Esophagus squamous epithelium (tissue), 5 donors: ENCODE measurements around the gene UBE2V1. TPM values are rescaled to one million over a fixed set of nuclear protein-coding genes. Genes with fewer than 3 reads are reported as not detected.

ENCODE experiments used
- DNase-seq: peaks from one replicate; lab custom pipeline; 2025; lab: John Stamatoyannopoulos, UW
- H3K27ac ChIP-seq, 4 donors: fragments of 200-600 bp; sonication (generic); one replicate each; pipeline ENCODE4 v1.5.1; 2016 to 2019; ENCODE audit warnings: mild to moderate bottlenecking in 1 of 4
- H3K27me3 ChIP-seq, 4 donors: fragments of 200-600 bp; sonication (generic); 1 replicate in 3 of 4; 2 replicates in 1 of 4; pipeline versions ENCODE4 v1.5.1 to v1.6.0; 2017 to 2021; ENCODE audit warnings: antibody characterized with exemption in 1 of 4
- H3K36me3 ChIP-seq, 3 donors: fragments of 200-600 bp; sonication (generic); one replicate each; pipeline ENCODE4 v1.5.1; 2016 to 2019
- H3K4me1 ChIP-seq, 3 donors: fragments of 200-600 bp; sonication (generic); one replicate each; pipeline ENCODE4 v1.5.1; 2017 to 2019
- H3K4me3 ChIP-seq, 4 donors: fragments of 200-600 bp; sonication (generic); 1 replicate in 3 of 4; 2 replicates in 1 of 4; pipeline ENCODE4 v1.5.1; 2016 to 2019; ENCODE audit warnings: mild to moderate bottlenecking in 2 of 4, moderate library complexity in 1 of 4
- H3K9me3 ChIP-seq, 3 donors: fragments of 200-600 bp; sonication (generic); one replicate each; pipeline ENCODE4 v1.5.1; 2016 to 2019
- POLR2A ChIP-seq, 4 donors: fragments of 450-650 bp; IDR thresholded peaks; one replicate each; pipeline ENCODE4 v1.6.1; 2017; ENCODE audit warnings: antibody characterized with exemption in 4 of 4, mild to moderate bottlenecking in 4 of 4, moderate library complexity in 3 of 4
- WGBS, 2 donors: methylation state at CpG; one replicate each; pipeline ENCODE4 v1.1.5; 2018; 5-methylcytosine and 5-hydroxymethylcytosine counted together
- intact Hi-C: fragments of 100-400 bp; cut with DNase I; formaldehyde crosslinking; loops from one replicate; pipeline ENCODE4 v1.15.0; 2022
- total RNA-seq, 4 donors: library from RNA; depleted of rRNA; stranded (reverse); fragments of >200 nt; gene quantifications; one replicate each; pipeline ENCODE4 v1.1.0, GENCODE V29; 2016
- TF ChIP-seq, protein P1 (sequence below), 6 experiments: fragments of 450-650 bp in 4 of 6; fragments of 200-600 bp in 2 of 6; sonication (generic) in 2 of 6; IDR thresholded peaks; one replicate each; pipeline ENCODE4 v1.5.1; 2016 to 2019; ENCODE audit warnings: antibody characterized with exemption in 6 of 6, mild to moderate bottlenecking in 4 of 6, moderate library complexity in 4 of 6
- donor health status: DM: yes; HTN: yes; CAD: no.

The UBE2V1 gene
- total RNA-seq, 4 donors from 2014 or later: 44.4 to 80.7 (median 63.4) TPM

DNA sequence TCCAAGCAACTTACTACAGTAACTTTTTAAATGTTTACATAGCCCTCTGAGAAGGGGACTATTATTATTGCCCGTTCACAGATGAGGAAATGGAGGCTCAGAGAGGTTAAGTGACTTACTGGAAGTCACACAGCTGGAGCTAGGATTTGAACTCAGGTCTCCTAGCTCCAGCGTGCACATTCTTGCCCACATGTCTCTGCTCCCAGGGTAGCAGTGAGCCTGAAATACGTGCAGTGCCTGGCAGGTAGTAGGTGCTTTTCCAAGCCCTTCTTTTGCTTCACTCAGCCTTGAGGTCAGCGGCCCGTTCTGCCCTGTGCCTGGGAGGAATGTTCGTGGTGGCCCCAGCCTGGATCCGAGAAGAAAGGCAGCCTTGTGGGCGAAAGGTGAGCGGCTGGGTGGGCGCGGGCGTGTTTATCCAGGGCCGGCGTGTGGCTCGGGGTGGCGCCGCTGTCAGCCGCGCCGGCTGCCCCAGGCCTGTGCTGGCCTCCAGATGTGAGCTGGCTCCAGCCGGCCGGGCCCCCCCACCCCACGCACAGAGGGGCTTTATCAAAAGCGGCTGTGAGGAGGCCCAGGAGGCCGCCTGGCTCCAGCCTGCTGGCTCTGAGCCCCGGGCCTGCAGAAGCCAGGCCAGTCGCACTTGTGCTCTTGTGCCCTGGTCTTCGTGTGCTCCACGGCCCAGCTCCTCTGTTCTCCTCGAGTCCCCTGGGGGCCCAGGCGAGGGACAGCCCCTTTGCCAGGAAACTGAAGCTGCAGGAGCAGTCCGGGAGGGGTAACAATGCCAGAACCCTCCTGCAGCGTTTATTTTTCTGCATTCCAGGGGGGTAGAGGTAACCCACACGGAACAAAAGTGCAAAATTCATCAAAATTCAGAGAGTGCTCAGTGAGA, 58.1 kb downstream of the UBE2V1 start:
- Histone ChIP-seq H3K4me1 (peaks cover 3 to 27% (median 9%) of the 10 kb centered on the region in 3 donors), H3K4me3 (no peak overlapping the region), H3K9me3 (no peaks in the 10 kb centered on the region), H3K36me3 (no peaks in the 10 kb centered on the region), H3K27me3 (peaks cover 0 to 25% (median 0%) of the 10 kb centered on the region in 4 donors), H3K27ac (peak overlapping the region in 1 of 4 donors; percentile 23)
- WGBS, 2 donors: 51% methylated on average over 6 to 8 of the region's 34 CpGs
- intact Hi-C loops: no loop called here
- TF ChIP-seq, protein P1, sequence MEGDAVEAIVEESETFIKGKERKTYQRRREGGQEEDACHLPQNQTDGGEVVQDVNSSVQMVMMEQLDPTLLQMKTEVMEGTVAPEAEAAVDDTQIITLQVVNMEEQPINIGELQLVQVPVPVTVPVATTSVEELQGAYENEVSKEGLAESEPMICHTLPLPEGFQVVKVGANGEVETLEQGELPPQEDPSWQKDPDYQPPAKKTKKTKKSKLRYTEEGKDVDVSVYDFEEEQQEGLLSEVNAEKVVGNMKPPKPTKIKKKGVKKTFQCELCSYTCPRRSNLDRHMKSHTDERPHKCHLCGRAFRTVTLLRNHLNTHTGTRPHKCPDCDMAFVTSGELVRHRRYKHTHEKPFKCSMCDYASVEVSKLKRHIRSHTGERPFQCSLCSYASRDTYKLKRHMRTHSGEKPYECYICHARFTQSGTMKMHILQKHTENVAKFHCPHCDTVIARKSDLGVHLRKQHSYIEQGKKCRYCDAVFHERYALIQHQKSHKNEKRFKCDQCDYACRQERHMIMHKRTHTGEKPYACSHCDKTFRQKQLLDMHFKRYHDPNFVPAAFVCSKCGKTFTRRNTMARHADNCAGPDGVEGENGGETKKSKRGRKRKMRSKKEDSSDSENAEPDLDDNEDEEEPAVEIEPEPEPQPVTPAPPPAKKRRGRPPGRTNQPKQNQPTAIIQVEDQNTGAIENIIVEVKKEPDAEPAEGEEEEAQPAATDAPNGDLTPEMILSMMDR (IDR thresholded peaks at IDR 0.05): no peak
- no peak for TF ChIP-seq POLR2A (IDR thresholded peaks at IDR 0.05)
- no peak for DNase-seq

DNA sequence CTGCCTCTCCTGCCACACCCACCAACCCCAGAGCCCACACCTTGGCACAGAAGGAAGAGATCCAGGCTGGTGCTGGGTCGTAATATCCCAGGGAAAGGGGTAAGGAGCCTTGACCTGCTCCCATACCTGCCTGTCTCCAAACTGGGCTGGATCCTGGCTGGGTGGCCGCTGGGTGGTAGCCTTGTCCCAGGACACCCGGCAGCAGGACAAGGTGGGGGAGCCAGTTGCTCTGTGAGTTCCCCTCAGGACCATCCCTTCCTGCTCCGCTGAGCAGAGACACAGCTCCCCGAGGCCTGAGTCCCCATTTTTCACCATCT, 58.8 kb downstream of the UBE2V1 start:
- Histone ChIP-seq H3K27me3 (peaks cover 0 to 25% (median 0%) of the 10 kb centered on the region in 4 donors), H3K27ac (no peak overlapping the region), H3K4me1 (peaks cover 3 to 27% (median 9%) of the 10 kb centered on the region in 3 donors), H3K36me3 (no peaks in the 10 kb centered on the region), H3K4me3 (no peak overlapping the region), H3K9me3 (no peaks in the 10 kb centered on the region)
- intact Hi-C loops: no loop called here
- TF ChIP-seq, protein P1 (IDR thresholded peaks at IDR 0.05): no peak
- TF ChIP-seq POLR2A (IDR thresholded peaks at IDR 0.05): no peak
- 14 to 75% methylated on average over 2 of the region's 5 CpGs for WGBS, 2 donors
- DNase-seq: no peak

- peaks cover 3 to 28% (median 10%) of the 10 kb centered on the region in 3 donors for H3K4me1 ChIP-seq
- H3K9me3 ChIP-seq: no peaks in the 10 kb centered on the region
- H3K27me3 ChIP-seq: peaks cover 0 to 25% (median 0%) of the 10 kb centered on the region in 4 donors
- TF ChIP-seq POLR2A (IDR thresholded peaks at IDR 0.05): no peak
- TF ChIP-seq, protein P1 (IDR thresholded peaks at IDR 0.05): no peak
- intact Hi-C loops: no loop called here
- H3K36me3 ChIP-seq: no peaks in the 10 kb centered on the region
- DNase-seq: no peak
- no peak overlapping the region for H3K4me3 ChIP-seq
- 64 to 69% methylated on average over 14 to 15 of the region's 19 CpGs for WGBS, 2 donors
- no peak overlapping the region for H3K27ac ChIP-seq
Measured at GRCh38 chr20:50053362-50054230, 59.4 kb downstream of the UBE2V1 start.

- H3K27me3 ChIP-seq: peaks cover 0 to 33% (median 0%) of the 10 kb centered on the region in 4 donors
- TF ChIP-seq, protein P1 (IDR thresholded peaks at IDR 0.05): no peak
- no peak for TF ChIP-seq POLR2A (IDR thresholded peaks at IDR 0.05)
- DNase-seq: no peak
- no peaks in the 10 kb centered on the region for H3K9me3 ChIP-seq
- H3K4me3 ChIP-seq: no peak overlapping the region
- 37 to 47% methylated on average over 6 to 7 of the region's 20 CpGs for WGBS, 2 donors
- no peak overlapping the region for H3K27ac ChIP-seq
- H3K36me3 ChIP-seq: no peaks in the 10 kb centered on the region
- intact Hi-C loops: no loop called here
- H3K4me1 ChIP-seq: peaks cover 3 to 37% (median 14%) of the 10 kb centered on the region in 3 donors
Measured at GRCh38 chr20:50052550-50053361, 60.2 kb downstream of the UBE2V1 start.
